HEK293 (cell line): ENCODE measurements around the gene GABBR2.

ENCODE experiments used
- BCL6B ChIP-seq: fragments of 450-650 bp; formaldehyde crosslinking; IDR thresholded peaks from 2 replicates; pipeline ENCODE4 v1.5.1; 2017; ENCODE audit warnings: missing biosample characterization, missing genetic modification characterization
- GLI2 ChIP-seq: fragments of 450-650 bp; formaldehyde crosslinking; IDR thresholded peaks from 2 replicates; pipeline ENCODE4; 2017; ENCODE audit warnings: missing biosample characterization, missing genetic modification characterization, low read depth, borderline replicate concordance
- GLI4 ChIP-seq: fragments of 450-650 bp; formaldehyde crosslinking; IDR thresholded peaks from 2 replicates; pipeline ENCODE4 v1.5.1; 2016; ENCODE audit warnings: missing biosample characterization, missing genetic modification characterization
- HOXA7 ChIP-seq: sonication (generic); formaldehyde crosslinking; IDR thresholded peaks from 2 replicates; pipeline ENCODE4 v1.8.1; 2022; ENCODE audit warnings: missing genetic modification reagents, borderline replicate concordance
- HOXC10 ChIP-seq: sonication (generic); formaldehyde crosslinking; IDR thresholded peaks from 2 replicates; pipeline ENCODE4 v1.8.1; 2023; ENCODE audit warnings: mild to moderate bottlenecking, missing genetic modification reagents
- KLF1 ChIP-seq: fragments of 450-650 bp; formaldehyde crosslinking; IDR thresholded peaks from 2 replicates; pipeline ENCODE4 v1.5.1; 2016; ENCODE audit warnings: missing biosample characterization, missing genetic modification characterization
- MEIS1 ChIP-seq: sonication (generic); formaldehyde crosslinking; IDR thresholded peaks from 2 replicates; pipeline ENCODE4 v1.8.1; 2022; ENCODE audit warnings: missing genetic modification reagents, mild to moderate bottlenecking, borderline replicate concordance
- PRDM10 ChIP-seq: fragments of 450-650 bp; formaldehyde crosslinking; IDR thresholded peaks from 2 replicates; pipeline ENCODE4 v1.5.1; 2016; ENCODE audit warnings: missing biosample characterization, missing genetic modification characterization
- RBAK ChIP-seq: fragments of 450-650 bp; formaldehyde crosslinking; IDR thresholded peaks from 2 replicates; pipeline ENCODE4 v1.5.1; 2016; ENCODE audit warnings: missing biosample characterization, missing genetic modification characterization
- SP7 ChIP-seq: fragments of 450-650 bp; formaldehyde crosslinking; IDR thresholded peaks from 2 replicates; pipeline ENCODE4 v1.5.1; 2016; ENCODE audit warnings: missing biosample characterization, missing genetic modification characterization
- TCF7L2 ChIP-seq: IDR thresholded peaks from 2 replicates; pipeline ENCODE4 v1.6.1; 2011; ENCODE audit warnings: low read depth, mild to moderate bottlenecking, inconsistent platforms, low read length, moderate library complexity, borderline replicate concordance
- WT1 ChIP-seq: fragments of 450-650 bp; formaldehyde crosslinking; IDR thresholded peaks from 2 replicates; pipeline ENCODE4 v1.5.1; 2016; ENCODE audit warnings: missing biosample characterization, missing genetic modification characterization
- ZFP37 ChIP-seq: fragments of 450-650 bp; formaldehyde crosslinking; IDR thresholded peaks from 2 replicates; pipeline ENCODE4 v1.5.1; 2016; ENCODE audit warnings: missing biosample characterization, missing genetic modification characterization
- ZNF114 ChIP-seq: fragments of 450-650 bp; formaldehyde crosslinking; IDR thresholded peaks from 2 replicates; pipeline ENCODE4 v1.5.0; 2017; ENCODE audit warnings: missing biosample characterization, missing genetic modification characterization
- ZNF121 ChIP-seq: fragments of 450-650 bp; formaldehyde crosslinking; IDR thresholded peaks from 2 replicates; pipeline ENCODE4 v1.5.1; 2016; ENCODE audit warnings: missing biosample characterization, missing genetic modification characterization
- ZNF16 ChIP-seq: fragments of 450-650 bp; formaldehyde crosslinking; IDR thresholded peaks from 2 replicates; pipeline ENCODE4 v1.5.1; 2016; ENCODE audit warnings: low read depth, missing biosample characterization, missing genetic modification characterization
- ZNF184 ChIP-seq: fragments of 450-650 bp; IDR thresholded peaks from 2 replicates; pipeline ENCODE4 v1.5.1; 2018; ENCODE audit warnings: missing biosample characterization, mild to moderate bottlenecking, missing genetic modification characterization
- ZNF2 ChIP-seq: fragments of 450-650 bp; formaldehyde crosslinking; IDR thresholded peaks from 2 replicates; pipeline ENCODE4 v1.5.1; 2016; ENCODE audit warnings: missing biosample characterization, missing genetic modification characterization
- ZNF211 ChIP-seq: fragments of 450-650 bp; formaldehyde crosslinking; IDR thresholded peaks from 2 replicates; pipeline ENCODE4 v1.5.1; 2016; ENCODE audit warnings: low read depth, missing biosample characterization, missing genetic modification characterization
- ZNF324 ChIP-seq: fragments of 450-650 bp; formaldehyde crosslinking; IDR thresholded peaks from 2 replicates; pipeline ENCODE4 v1.5.1; 2016; ENCODE audit warnings: missing biosample characterization, missing genetic modification characterization
- ZNF366 ChIP-seq: fragments of 450-650 bp; formaldehyde crosslinking; conservative IDR thresholded peaks from 2 replicates; pipeline ENCODE4 v1.5.1; 2016; ENCODE audit warnings: missing biosample characterization, missing genetic modification characterization
- ZNF398 ChIP-seq: fragments of 450-650 bp; formaldehyde crosslinking; IDR thresholded peaks from 2 replicates; pipeline ENCODE4 v1.5.1; 2017; ENCODE audit warnings: missing biosample characterization, missing genetic modification characterization
- ZNF548 ChIP-seq: fragments of 450-650 bp; formaldehyde crosslinking; IDR thresholded peaks from 2 replicates; pipeline ENCODE4 v1.5.1; 2016; ENCODE audit warnings: missing biosample characterization, missing genetic modification characterization
- ZNF549 ChIP-seq: fragments of 450-650 bp; IDR thresholded peaks from 2 replicates; pipeline ENCODE4 v1.5.1; 2018; ENCODE audit warnings: missing biosample characterization, missing genetic modification characterization, mild to moderate bottlenecking, inconsistent platforms, moderate library complexity
- ZNF629 ChIP-seq: fragments of 450-650 bp; formaldehyde crosslinking; IDR thresholded peaks from 2 replicates; pipeline ENCODE4 v1.5.1; 2017; ENCODE audit warnings: missing biosample characterization, missing genetic modification characterization
- ZNF664 ChIP-seq: fragments of 450-650 bp; formaldehyde crosslinking; IDR thresholded peaks from 2 replicates; pipeline ENCODE4 v1.5.1; 2016; ENCODE audit warnings: missing biosample characterization, missing genetic modification characterization
- ZNF670 ChIP-seq: fragments of 450-650 bp; formaldehyde crosslinking; IDR thresholded peaks from 2 replicates; pipeline ENCODE4 v1.5.1; 2016; ENCODE audit warnings: missing biosample characterization, missing genetic modification characterization, low read depth
- ZNF707 ChIP-seq: fragments of 450-650 bp; formaldehyde crosslinking; IDR thresholded peaks from 2 replicates; pipeline ENCODE4 v1.5.1; 2016; ENCODE audit warnings: missing biosample characterization, missing genetic modification characterization
- ZNF747 ChIP-seq: fragments of 450-650 bp; formaldehyde crosslinking; IDR thresholded peaks from 2 replicates; pipeline ENCODE4 v1.5.1; 2016; ENCODE audit warnings: missing biosample characterization, missing genetic modification characterization
- ZNF776 ChIP-seq: fragments of 450-650 bp; formaldehyde crosslinking; IDR thresholded peaks from 2 replicates; pipeline ENCODE4 v1.5.0; 2017; ENCODE audit warnings: missing biosample characterization, missing genetic modification characterization, borderline replicate concordance
- ZNF830 ChIP-seq: fragments of 450-650 bp; IDR thresholded peaks from 2 replicates; pipeline ENCODE4 v1.5.0; 2018; ENCODE audit warnings: missing biosample characterization, missing genetic modification characterization, low read depth, mild to moderate bottlenecking, moderate library complexity
- TF ChIP-seq, protein P1 (sequence below): fragments of 450-650 bp; formaldehyde crosslinking; conservative IDR thresholded peaks from 2 replicates; pipeline ENCODE4 v1.5.1; 2016; ENCODE audit warnings: low read depth, missing biosample characterization, missing genetic modification characterization

Gene GABBR2

DNA sequence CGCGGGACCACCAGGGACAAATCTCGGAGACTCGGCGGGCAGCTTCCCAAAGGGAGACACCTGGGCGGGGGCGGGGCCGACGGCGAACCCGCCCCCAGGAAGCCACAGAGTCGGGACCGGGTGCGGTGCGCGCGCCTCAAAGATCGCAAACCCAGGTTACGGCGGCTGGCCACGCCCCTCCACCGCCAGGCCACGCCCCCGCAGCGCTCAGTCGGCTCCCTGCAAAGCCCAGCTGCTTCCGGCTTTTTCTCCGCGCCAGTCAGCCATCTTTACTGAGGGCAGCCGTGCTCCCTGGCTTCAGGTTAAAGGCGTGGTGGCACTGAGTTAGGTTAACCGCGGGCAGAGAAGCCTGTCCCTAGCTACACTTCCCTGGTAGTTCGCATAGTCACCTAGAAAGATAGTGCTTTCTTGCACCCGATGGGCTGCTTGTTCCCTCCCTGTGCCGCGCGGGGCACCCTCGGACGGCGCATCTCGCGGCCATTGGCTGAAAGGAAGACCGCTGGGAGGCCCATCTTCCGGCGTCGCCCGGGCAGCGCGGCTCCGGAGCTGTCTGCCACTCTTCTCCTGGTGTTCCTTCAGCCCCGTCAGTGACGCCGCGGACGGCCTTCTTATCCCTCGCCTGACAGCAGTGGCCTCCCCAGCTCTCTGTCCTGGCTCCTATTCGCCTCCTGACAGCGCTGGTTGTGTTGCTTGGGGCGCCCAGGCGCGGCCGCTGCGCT is 453.0 kb downstream of the GABBR2 start, which contains the start of gene TBC1D2 (continued):
- TF ChIP-seq, protein P1, sequence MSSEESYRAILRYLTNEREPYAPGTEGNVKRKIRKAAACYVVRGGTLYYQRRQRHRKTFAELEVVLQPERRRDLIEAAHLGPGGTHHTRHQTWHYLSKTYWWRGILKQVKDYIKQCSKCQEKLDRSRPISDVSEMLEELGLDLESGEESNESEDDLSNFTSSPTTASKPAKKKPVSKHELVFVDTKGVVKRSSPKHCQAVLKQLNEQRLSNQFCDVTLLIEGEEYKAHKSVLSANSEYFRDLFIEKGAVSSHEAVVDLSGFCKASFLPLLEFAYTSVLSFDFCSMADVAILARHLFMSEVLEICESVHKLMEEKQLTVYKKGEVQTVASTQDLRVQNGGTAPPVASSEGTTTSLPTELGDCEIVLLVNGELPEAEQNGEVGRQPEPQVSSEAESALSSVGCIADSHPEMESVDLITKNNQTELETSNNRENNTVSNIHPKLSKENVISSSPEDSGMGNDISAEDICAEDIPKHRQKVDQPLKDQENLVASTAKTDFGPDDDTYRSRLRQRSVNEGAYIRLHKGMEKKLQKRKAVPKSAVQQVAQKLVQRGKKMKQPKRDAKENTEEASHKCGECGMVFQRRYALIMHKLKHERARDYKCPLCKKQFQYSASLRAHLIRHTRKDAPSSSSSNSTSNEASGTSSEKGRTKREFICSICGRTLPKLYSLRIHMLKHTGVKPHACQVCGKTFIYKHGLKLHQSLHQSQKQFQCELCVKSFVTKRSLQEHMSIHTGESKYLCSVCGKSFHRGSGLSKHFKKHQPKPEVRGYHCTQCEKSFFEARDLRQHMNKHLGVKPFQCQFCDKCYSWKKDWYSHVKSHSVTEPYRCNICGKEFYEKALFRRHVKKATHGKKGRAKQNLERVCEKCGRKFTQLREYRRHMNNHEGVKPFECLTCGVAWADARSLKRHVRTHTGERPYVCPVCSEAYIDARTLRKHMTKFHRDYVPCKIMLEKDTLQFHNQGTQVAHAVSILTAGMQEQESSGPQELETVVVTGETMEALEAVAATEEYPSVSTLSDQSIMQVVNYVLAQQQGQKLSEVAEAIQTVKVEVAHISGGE (tag by site-specific recombination) = peak; percentile 92
- no peak for TF ChIP-seq HOXA7 (CRISPR knock-in tag)
- TF ChIP-seq ZNF629 (tag by site-specific recombination) = peak; percentile 78; the same call in 1 of the 2 replicates
- no peak for TF ChIP-seq ZNF707 (tag by site-specific recombination)
- no peak for TF ChIP-seq ZNF16
- no peak for TF ChIP-seq GLI2 (tag by site-specific recombination)
- TF ChIP-seq ZNF184 (tag by site-specific recombination) = no peak
- no peak for TF ChIP-seq ZNF548
- TF ChIP-seq SP7 (tag by site-specific recombination) = peak; percentile 67
- TF ChIP-seq ZNF398 = no peak
- TF ChIP-seq ZNF747 (tag by site-specific recombination) = no peak
- no peak for TF ChIP-seq ZNF114 (tag by site-specific recombination)
- peak; percentile 84 for TF ChIP-seq ZNF2 (tag by site-specific recombination)
- peak; percentile 63 for TF ChIP-seq PRDM10
- TF ChIP-seq GLI4 (tag by site-specific recombination) = no peak
- no peak for TF ChIP-seq ZNF549 (tag by site-specific recombination)
- TF ChIP-seq ZNF830 = no peak
- no peak for TF ChIP-seq BCL6B (tag by site-specific recombination)
- TF ChIP-seq ZNF211 = no peak
- no peak; the same call in 1 of the 2 replicates for TF ChIP-seq KLF1 (tag by site-specific recombination)
- TF ChIP-seq ZNF366 (tag by site-specific recombination) = peak; percentile 63
- TF ChIP-seq ZNF324 (tag by site-specific recombination) = no peak
- 0 out of 2 replicates have a peak, but pooled peaks have one; percentile 34 for TF ChIP-seq HOXC10
- no peak for TF ChIP-seq WT1 (tag by site-specific recombination)
- TF ChIP-seq ZNF776 = no peak
- TF ChIP-seq ZFP37 (tag by site-specific recombination) = no peak; the same call in 1 of the 2 replicates
- TF ChIP-seq ZNF670 = no peak
- TF ChIP-seq RBAK = no peak
- TF ChIP-seq ZNF664 (tag by site-specific recombination) = no peak
- TF ChIP-seq TCF7L2 = no peak
- no peak for TF ChIP-seq ZNF121 (tag by site-specific recombination)
- TF ChIP-seq MEIS1 (CRISPR knock-in tag) = no peak
